ENCODE data around the gene SLC9B1.
A peak's percentile ranks its signal among the peaks of the same experiment; 100 is the strongest.
"Not testable (repeated sequence)": the region's sequence is repeated elsewhere in the genome, so short reads cannot be mapped to it uniquely, and the experiment has no call there.

SLC9B1 gene

GRCh38 chr4:103012060-103012459 is 7.4 kb downstream of the SLC9B1 start:
- DNase-seq: no peak

GRCh38 chr4:103011378-103012025 is 8.0 kb downstream of the SLC9B1 start:
- no peak for DNase-seq

DNA sequence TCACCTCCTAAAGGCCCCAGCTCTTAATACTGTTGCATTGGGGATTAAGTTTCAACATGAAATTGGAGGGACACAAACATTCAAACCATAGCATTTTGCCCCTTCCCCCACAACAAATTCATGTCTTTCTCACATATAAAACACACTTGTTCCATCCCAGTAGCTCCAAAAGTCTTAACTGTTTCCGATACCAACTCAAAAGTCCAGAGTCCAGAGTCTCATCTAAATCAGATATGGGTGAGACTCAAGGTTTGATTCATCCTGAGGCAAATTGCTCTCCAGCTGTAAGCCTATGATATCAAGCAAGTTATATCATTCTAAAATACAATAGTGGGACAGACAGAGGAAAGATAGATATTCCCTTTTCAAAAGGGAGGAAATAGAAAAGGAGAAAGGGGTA is 8.7 kb downstream of the SLC9B1 start:
- DNase-seq: no peak

DNA sequence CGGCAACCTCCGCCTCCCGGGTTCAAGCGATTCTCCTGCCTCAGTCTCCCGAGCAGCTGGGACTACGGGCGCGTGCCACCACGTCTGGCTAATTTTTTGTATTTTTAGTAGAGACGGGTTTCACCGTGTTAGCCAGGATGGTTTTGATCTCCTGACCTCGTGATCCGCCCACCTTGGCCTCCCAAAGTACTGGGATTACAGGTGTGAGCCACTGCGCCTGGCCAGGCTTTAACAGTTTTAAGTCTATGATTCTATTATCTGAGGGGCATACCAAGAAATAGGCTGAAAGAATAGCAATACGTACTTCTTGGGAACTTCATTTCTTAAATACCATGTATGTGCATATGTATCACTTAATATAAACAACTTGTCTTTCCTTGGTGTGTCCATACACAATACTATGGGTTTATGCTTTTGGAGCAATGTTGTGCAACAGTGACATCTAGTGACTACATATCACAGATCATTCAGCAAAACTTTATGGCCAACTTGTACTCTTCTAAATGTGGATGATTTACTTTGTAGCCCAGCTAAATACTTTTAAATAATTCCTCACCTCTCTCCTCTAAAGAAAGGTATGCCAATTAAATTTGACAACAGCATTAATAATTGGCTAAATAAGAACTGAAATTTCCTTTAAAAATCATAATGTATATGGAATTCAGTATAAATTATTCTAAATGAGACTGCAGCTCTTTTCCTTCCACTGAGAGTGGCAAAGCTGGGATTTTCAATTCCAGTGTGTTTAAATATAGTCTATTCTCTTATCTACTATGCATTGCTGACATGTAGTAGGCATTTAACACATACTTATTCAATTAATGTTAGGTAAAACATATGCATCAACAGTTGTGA is 10.4 kb downstream of the SLC9B1 start:
- DNase-seq: peak in 3 of 58 donors; percentile 2 to 66 (median 53)

DNA sequence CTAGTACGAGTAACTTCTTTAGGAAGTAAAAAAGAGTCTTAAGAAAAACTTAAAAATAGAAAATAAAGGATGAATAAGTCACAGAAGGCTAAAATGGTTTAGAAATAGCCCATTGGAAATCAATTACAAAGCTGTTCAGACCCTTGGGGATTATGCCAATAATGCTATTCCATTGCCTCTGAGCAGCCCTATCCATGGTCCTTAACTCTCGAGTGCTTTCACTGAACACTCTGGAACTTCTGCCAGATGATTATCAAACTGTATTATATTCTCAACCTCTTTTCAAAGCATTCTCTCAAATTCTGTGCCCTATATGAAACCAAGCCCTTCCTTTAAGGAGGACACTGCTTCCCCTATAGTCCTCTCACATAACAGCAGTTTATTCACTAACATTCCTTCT is 17.0 kb downstream of the SLC9B1 start:
- no peak for DNase-seq

DNA sequence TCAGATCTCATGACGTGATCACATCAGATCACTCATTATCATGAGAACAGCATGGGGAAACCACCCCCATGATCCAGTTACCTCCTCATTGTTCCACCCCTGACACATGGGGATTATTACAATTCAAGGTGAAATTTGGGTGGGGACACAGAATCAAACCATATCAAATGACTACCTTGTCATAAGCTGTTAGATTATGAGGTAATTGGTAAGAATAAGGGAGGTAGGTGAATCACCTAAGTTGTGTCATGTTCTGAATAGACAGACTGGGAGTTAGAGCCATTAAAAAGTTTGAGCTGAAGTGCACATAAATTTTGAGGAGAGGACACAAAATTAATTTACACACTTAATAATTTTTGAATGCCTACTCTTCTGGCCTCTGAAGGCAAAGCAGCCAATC is 24.7 kb downstream of the SLC9B1 start:
- no peak for DNase-seq

GRCh38 chr4:102993985-102994384 is 25.5 kb downstream of the SLC9B1 start:
- not testable (repeated sequence) for DNase-seq

- DNase-seq: no peak
Measured at GRCh38 chr4:102988429-102989020, 31.0 kb downstream of the SLC9B1 start.

GRCh38 chr4:102981005-102981404 is 38.5 kb downstream of the SLC9B1 start:
- no peak for DNase-seq

GRCh38 chr4:102961813-102962212 is 57.7 kb downstream of the SLC9B1 start:
- DNase-seq: not testable (repeated sequence)

DNA sequence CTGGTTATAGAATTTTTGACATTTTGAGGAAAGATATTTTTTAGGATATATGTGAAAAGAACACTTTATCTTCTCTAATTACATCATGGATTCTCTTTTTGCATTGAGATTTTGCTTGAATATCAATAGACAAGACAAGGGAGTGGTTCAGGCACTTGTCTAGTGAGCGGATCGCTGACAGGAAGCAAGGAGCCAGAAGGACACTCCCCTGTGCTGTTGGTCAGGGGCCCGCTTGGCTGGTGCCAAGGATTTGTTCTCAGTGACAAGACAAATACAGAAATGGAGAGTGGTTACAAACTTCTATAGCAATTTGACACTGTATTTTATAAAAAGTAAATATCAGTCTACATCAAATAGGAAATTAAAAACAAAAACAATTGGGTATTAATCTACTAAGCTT is 60.0 kb downstream of the SLC9B1 start:
- no peak for DNase-seq

GRCh38 chr4:102945066-102945465 is 74.4 kb downstream of the SLC9B1 start:
- no peak for DNase-seq

GRCh38 chr4:102938063-102938462 is 81.4 kb downstream of the SLC9B1 start:
- not testable (repeated sequence) for DNase-seq

GRCh38 chr4:102935716-102936115 is 83.8 kb downstream of the SLC9B1 start:
- no peak for DNase-seq

- DNase-seq: not testable (repeated sequence)
Measured at GRCh38 chr4:102919697-102920096, 99.8 kb downstream of the SLC9B1 start.

DNA sequence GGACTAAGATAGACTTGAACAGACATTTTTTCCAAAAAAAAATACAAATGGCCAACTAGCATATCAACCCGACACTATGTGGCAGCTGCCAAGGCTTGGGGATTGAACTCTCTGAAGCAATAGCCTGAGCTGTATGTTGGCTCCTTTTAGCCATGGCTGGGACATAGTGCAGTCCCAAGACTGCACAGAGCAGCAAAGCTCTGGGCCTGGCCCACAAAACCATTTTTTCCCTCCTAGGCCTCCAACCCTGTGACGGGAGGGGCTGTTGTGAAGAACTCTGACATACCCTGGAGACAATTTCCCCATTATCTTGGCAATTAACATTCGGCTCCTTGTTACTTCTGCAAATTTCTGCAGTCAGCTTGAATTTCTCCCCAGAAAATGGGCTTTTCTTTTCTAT is 100.6 kb downstream of the SLC9B1 start:
- no peak for DNase-seq

DNA sequence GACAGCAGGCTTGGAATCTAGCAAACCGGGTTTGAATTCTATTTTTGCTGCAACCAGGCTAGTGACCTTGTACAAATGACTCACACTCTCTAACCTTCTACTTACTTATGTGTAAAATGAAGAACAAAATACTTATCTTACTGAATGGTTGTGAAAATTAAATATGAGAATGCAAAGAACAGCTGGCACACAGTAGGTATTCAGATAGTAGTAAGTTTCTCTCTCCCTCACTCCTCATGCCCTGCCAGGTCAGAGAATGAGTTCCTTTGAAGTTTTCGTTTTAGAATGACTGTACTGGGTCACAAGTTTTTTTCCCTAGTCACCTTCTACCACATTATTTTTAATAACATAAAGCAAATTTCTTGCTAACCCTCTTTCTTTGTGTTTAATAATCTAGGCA is 117.7 kb downstream of the SLC9B1 start:
- DNase-seq: no peak

DNA sequence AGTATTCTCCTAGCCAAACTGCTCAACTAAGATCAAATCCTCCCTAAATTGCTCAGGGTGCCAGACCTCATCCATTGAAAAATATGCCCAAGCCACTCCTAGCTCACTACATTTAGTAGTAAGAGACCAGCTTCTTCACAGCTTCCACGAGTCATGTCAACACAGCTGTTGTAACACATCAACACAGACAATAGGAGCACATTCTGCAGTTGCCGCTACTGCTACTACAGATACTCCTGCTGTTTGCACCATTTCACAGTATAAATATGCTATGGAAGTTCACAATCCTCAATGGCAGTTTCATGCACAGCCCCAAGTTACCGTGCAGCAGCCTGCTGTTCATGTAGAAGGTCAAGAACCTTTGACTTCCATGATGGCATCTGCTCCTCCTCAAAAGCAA is 121.9 kb downstream of the SLC9B1 start:
- DNase-seq: not testable (repeated sequence)

GRCh38 chr4:102896547-102896946 is 123.0 kb downstream of the SLC9B1 start:
- DNase-seq: not testable (repeated sequence)

- not testable (repeated sequence) for DNase-seq
Measured at GRCh38 chr4:102889866-102890265, 129.6 kb downstream of the SLC9B1 start.

- not testable (repeated sequence) for DNase-seq
Measured at GRCh38 chr4:102888570-102888969, 130.9 kb downstream of the SLC9B1 start.

- DNase-seq: no peak
Measured at GRCh38 chr4:102883278-102883677, 136.2 kb downstream of the SLC9B1 start.
